Effector CD8-positive, alpha-beta T cell (primary cell): ENCODE results near the gene IVNS1ABP.

ENCODE experiments used
- DNase-seq: peaks from one replicate; lab custom pipeline; 2025; lab: John Stamatoyannopoulos, UW

IVNS1ABP gene

DNA sequence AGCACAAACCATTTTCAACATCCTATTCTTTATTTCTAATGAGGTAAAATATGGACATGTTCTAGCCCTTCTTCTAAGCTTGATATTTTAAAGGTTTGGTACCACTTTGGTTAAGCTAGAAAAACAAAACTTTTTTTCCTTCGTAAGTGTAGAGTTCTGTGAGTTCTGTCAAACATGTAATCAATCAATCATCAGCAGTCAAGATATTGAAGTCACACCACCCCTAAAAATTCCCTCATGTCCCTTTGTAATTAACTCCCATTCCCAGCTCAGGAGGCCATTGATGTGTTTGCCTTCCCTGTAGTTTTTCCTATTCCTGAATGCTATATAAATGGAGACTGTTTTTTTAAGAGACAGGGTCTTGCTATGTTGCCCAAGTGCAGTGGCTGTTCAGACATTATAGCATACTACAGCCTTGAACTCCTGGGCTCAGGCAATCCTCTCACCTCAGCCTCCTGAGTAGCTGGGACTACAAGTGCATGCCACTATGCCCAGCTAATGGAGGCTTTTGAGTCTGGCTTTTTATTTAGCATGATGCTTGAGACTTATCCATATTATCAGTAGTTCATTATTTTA is 23.0 kb downstream of the IVNS1ABP start:
- DNase-seq: no peak

- DNase-seq: no peak
Measured at GRCh38 chr1:185292237-185292636, 24.8 kb downstream of the IVNS1ABP start.

GRCh38 chr1:185291652-185292051 is 25.4 kb downstream of the IVNS1ABP start:
- no peak for DNase-seq

DNA sequence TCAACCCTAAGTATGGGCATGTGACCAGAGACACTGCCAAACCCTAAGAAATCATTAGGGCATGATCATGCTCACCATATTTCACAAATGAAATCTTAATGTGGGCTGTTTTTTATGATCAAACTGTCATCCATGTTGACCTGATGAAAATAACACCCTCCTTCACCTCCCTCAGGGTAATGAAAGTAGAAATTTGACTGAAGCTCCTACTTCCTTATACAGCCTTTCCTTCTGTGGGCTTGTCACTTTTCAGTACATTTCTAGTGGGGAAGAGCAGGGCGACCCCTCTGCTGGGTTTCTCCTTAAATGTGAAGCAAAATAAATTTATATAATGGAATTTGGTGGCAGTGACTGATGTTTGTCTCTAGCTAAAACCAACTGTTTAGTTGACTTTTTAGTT is 25.9 kb downstream of the IVNS1ABP start:
- no peak for DNase-seq

- DNase-seq: no peak
Measured at GRCh38 chr1:185289880-185290279, 27.2 kb downstream of the IVNS1ABP start.

DNA sequence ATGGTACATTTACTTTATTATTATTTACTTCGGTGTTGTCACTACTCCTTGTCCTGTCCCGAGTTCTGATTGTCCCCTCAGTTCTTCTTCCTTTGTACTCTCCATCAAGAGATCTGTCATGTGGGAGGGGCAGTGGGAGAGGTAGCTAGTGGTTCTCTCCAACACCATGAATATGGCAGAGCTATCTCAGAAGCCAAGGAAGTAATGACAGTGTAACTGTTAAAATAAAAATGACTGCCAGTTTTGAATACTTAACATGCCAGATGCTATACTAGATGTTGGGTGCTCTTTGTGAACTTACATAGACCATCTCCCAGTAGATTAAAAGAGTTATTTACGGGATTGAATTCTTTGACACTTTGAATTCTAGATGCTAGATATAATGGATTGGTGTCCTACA is 28.6 kb downstream of the IVNS1ABP start:
- DNase-seq: no peak

DNA sequence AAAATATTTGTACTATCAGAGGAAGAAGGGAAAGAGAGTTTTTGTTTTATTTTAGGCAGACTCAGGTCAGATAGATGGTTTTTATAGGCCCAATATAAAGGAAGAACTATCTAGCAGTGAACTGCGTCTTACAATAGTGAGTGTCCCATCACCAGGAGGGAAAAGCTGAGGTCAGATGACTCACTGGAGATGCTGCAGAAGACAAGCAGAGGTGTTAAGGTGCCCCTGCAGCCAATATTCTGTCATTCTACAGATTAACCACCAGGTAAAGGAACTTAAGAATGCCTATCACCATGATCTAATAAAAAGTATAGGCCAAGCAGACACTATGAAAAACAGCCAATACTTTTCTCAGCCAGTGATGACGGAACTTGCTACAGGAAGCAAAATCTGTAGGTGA is 29.6 kb downstream of the IVNS1ABP start:
- DNase-seq: no peak

DNA sequence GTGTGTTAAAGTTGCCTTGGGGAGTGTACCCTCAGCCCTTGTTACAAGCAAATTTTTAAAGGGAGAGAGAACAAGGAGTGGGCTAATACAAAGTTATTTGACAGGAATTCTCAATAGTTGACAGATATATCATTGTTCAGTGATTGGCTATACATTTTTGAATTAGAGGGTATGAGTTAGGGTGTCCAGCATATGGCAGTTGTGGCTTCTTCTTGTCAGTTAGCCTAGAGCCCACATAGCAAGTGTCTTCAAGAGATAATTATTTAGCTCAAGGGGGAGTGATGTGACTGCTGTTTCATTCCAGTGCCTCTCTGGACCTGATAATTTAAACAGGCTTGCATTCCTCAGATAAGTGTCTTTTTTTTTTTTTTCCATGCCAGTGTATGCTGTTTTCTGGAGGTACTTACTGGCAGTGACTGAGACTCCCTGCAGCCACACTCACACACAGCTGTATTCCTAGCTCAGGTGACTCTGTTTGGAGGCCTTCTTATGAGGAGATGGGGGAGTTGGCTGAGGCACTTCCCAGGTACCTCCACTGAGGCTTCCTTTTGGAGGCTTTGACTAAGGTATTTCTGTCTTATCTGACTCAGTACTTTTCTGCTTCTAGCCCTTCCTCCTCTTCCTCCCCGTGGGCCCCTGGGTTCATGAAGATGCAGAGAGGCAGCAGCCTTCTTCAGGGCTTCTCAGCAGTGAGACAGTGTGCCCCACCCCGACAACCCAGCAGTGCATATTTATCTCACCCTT is 32.3 kb downstream of the IVNS1ABP start:
- no peak for DNase-seq

DNA sequence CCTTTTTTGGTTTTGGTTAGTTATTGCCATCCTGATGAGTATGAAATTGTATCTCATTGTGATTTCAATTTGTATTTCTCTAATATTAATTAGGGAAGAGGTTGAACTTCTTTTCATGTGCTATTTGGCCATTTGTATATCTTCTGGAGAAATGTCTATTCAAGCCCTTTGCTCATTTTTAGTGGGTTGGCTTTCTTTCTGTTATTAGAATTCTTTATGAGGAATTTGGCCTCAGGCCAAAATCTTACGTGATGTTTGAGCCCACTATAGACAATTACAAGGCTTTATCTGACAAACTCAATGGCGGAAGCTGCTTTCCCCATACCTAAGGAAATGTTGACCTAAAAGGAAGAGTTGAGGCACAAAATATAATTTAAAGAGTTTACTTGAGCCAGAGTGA is 32.9 kb downstream of the IVNS1ABP start:
- no peak for DNase-seq

- no peak for DNase-seq
Measured at GRCh38 chr1:185281245-185281644, 35.8 kb downstream of the IVNS1ABP start.

- DNase-seq: no peak
Measured at GRCh38 chr1:185280589-185280988, 36.5 kb downstream of the IVNS1ABP start.

DNA sequence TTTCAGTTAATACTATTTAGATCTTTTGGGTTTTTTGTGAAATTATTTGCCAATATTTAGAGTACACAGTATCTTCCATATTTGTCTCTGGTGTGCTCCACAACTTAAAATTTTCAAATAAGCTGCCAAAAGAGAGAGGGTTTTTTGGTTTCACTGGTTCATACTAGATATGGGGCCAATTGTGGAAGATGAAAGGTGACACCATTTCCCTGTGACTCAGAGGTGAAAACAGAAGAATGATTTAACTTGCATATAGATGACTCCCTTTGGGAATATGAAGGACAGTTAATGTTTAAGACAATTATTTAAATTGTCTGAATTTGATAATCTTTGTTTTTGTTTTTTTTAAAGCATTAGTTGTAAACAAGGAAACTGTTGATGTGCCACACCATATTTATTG is 37.5 kb downstream of the IVNS1ABP start:
- no peak for DNase-seq

DNA sequence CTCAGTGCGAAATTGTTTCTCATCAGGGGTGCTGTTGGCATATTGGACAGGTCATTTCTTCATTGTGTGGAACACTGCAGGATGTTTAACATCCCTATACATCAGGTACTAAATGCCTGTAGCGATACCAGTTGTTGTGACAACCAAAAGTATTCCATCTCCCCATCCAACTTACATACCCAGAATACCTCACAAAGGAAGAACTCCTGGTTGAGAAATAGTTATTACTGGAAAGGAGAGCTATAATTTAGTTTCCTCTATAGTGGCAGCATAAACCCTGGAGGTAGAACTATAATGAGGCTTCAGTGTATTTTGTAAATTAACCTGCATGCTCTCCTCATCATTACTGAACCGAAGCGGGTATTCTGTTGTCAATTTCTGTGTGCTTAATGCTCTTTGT is 45.1 kb downstream of the IVNS1ABP start:
- no peak for DNase-seq

- DNase-seq: no peak
Measured at GRCh38 chr1:185268352-185268751, 48.7 kb downstream of the IVNS1ABP start.

DNA sequence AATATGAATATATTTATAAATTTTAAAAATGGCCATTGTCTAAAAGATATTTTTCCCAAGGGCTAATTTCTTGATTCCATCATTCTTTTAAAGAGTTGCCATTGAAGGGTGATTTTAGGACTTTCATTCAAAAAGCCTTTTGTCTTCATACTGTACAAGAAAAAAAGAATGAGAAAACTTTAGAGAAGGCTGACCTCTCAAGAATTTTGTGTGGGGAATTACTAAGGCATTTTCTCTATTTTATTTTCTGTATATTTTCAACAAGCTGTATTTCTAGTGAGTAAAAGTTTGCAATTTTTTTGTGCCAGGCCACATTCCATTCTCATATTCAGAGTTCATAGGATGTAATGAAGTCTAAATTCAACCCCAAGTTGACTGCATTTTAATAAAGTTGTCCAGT is 49.3 kb downstream of the IVNS1ABP start:
- no peak for DNase-seq

DNA sequence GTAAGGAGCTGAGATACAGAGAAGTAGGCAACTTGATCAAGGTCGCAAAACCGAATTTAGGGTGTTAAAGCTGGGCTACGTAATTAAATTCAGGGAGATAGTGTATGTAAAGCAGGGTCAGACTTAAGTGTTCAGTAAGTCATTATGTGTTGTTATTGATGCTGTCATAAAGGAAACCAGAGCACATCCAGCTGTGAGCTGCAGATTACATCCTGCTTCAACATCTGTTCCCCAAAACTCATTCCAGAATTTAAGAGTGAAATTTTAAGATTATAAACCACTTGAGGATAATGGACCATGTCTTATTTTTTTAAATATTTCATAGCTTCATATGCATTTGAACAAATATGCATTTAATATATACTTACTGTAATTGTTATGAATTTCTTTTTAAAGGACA is 49.7 kb downstream of the IVNS1ABP start:
- DNase-seq: no peak

DNA sequence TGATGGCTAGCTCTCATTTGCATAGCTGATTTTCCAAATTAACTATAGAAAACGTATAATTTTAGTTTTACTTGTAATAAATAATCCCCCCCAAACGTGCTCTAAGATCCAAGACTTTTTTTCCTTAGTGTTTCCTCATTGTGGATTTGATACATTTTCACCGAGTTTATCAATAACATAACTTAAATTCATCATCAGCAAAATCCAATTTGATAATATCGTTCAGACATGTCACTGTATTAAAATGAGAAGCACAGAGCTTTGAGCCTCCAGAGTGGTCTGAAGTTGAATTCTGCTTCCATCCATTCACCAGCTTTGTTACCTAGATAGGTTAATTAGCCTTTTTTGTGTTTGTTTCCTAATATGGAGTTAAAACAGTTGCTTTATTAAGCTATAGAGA is 51.7 kb downstream of the IVNS1ABP start:
- DNase-seq: no peak

- no peak for DNase-seq
Measured at GRCh38 chr1:185263780-185264179, 53.3 kb downstream of the IVNS1ABP start.

DNA sequence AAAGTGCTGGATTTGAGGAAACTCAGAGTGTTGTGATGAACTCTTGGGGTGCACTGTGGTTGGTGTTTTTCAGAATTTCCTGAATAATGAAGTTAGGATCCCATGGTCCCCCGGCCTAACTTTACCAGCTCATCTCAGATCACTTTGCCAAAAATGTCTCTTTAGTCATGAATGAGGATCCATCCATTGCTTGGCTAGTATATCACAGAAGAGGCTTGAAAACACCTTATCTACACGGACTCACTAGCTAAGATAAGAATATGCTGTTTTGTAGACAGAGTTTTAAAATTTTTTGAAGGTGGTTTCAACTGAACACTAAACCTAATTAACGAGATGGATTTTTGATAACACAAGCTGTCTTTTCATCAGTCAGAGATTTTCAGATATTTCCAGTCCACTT is 53.8 kb downstream of the IVNS1ABP start:
- no peak for DNase-seq

- DNase-seq: no peak
Measured at GRCh38 chr1:185262151-185262550, 54.9 kb downstream of the IVNS1ABP start.

DNA sequence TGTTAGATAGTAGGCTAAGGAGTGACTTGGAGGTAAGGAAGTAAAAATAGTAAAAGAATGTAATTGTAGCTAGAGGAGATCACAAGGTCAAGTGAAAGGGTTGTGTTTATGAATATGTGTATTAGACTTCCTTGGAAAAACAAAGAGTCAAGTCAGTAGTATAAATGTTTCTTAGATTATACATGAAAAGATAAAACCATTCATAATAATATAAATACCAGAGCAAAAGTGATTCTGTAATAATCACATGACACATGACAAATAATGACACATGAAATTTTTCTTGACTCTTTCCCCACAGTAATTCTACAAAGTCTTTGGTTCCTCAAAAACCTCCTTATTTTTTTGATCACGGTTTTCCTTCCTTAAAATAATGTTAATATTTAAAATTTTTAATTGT is 56.4 kb downstream of the IVNS1ABP start:
- no peak for DNase-seq

DNA sequence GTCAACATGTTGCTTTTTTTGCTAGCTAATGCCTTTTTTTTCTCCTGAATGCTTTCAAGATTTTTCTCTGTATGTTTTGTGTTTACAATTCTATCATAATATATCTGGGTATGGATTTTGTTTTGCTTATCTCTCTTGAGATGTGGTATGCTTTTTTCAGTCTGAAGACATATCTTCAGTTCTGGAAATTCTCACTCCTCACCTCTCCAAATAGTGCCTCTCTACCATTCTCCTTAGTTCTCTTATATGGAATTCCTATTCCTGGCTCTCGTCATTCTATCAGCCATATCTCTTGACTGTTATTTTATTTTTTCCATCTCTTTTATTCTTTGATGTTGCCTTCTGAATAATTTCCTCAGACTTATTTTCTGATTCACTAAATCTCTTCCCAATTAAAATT is 58.4 kb downstream of the IVNS1ABP start:
- no peak for DNase-seq

- no peak for DNase-seq
Measured at GRCh38 chr1:185257950-185258208, 59.2 kb downstream of the IVNS1ABP start.
